HG03442 (cell line): ENCODE measurements around the gene PTBP2.

Experiments
- ATAC-seq: cut with Tn5 transposase; IDR thresholded peaks from one replicate; pipeline ENCODE4 v1.9.1; 2021; ENCODE audit warnings: mild to moderate bottlenecking, moderate library complexity; ENCODE audit not compliant: unreplicated experiment

The PTBP2 gene

GRCh38 chr1:96815914-96816313, 94.3 kb downstream of the PTBP2 start:
- no peak for ATAC-seq

GRCh38 chr1:96820107-96820506, 98.5 kb downstream of the PTBP2 start:
- ATAC-seq = no peak

- no peak for ATAC-seq
Observed at GRCh38 chr1:96820671-96821070, 99.1 kb downstream of the PTBP2 start.

- ATAC-seq = no peak
Observed at GRCh38 chr1:96825231-96825630, 103.6 kb downstream of the PTBP2 start.

GRCh38 chr1:96825950-96826576, 104.5 kb downstream of the PTBP2 start:
- no peak for ATAC-seq

- no peak for ATAC-seq
Observed at GRCh38 chr1:96833376-96833775, 111.8 kb downstream of the PTBP2 start.

- ATAC-seq = no peak
Observed at GRCh38 chr1:96834986-96835385, 113.4 kb downstream of the PTBP2 start.

GRCh38 chr1:96837057-96837780, 115.6 kb downstream of the PTBP2 start:
- ATAC-seq = no peak

GRCh38 chr1:96837781-96838216, 116.2 kb downstream of the PTBP2 start:
- ATAC-seq = no peak

- ATAC-seq = no peak
Observed at GRCh38 chr1:96840396-96840795, 118.8 kb downstream of the PTBP2 start.

- ATAC-seq = no peak
Observed at GRCh38 chr1:96842215-96842614, 120.6 kb downstream of the PTBP2 start.

- no peak for ATAC-seq
Observed at GRCh38 chr1:96843196-96843595, 121.6 kb downstream of the PTBP2 start.

- no peak for ATAC-seq
Observed at GRCh38 chr1:96843601-96844000, 122.0 kb downstream of the PTBP2 start.

GRCh38 chr1:96845464-96845863, 123.9 kb downstream of the PTBP2 start:
- peak; percentile 92 for ATAC-seq

GRCh38 chr1:96861836-96862235, 140.3 kb downstream of the PTBP2 start:
- no peak for ATAC-seq

- no peak for ATAC-seq
Observed at GRCh38 chr1:96863449-96863848, 141.9 kb downstream of the PTBP2 start.
